ENCODE data around the gene RBM27. TPM values are rescaled to one million over a fixed set of nuclear protein-coding genes. Genes with fewer than 3 reads are reported as not detected.

RBM27 gene
- polyA plus RNA-seq, 1 of the 3 experiments (the other 2 are of a cell fraction) = 8.2 TPM

GRCh38 chr5:146165460-146165859 lies 37.9 kb upstream of the RBM27 start:
- no peak overlapping the region for H3K4me3 ChIP-seq (ENCODE audit: low read depth in 2 of 2, low read length in 1 of 2)
- POLR2A ChIA-PET = no interaction called here
- no peak overlapping the region for H3K27ac ChIP-seq (ENCODE audit: low read depth in 2 of 2, low read length in 1 of 2)
- peaks cover 67 to 86% of the 10 kb centered on the region in 2 experiments for H3K36me3 ChIP-seq (replicated peaks in 1 of 2; ENCODE audit: control insufficient read depth in 1 of 2, insufficient read depth in 2 of 2, low read length in 1 of 2)
- no peak for DNase-seq
- CTCF ChIA-PET = interaction anchor here (0.7 to 1.6 kb wide), 2 partner anchors 12 to 35 kb away, joined by 3 to 5 read pairs; no protein-coding TSS in a partner anchor
- no peak overlapping the region for H3K4me2 ChIP-seq
- peaks cover 23% of the 10 kb centered on the region for H3K79me2 ChIP-seq (ENCODE audit: insufficient read depth)
- H3K9ac ChIP-seq = no peak overlapping the region
- TF ChIP-seq PBX3 (IDR thresholded peaks at IDR 0.05) (no peak), CHD2 (IDR thresholded peaks at IDR 0.05; ENCODE audit: low read length, partially characterized antibody) (no peak), RCOR1 (IDR thresholded peaks at IDR 0.05; ENCODE audit: low read length) (no peak), MEF2A (IDR thresholded peaks at IDR 0.05; ENCODE audit: borderline replicate concordance, low read depth) (no peak), USF2 (IDR thresholded peaks at IDR 0.05; ENCODE audit: borderline replicate concordance, low read depth, low read length) (no peak), USF1 (IDR thresholded peaks at IDR 0.05; ENCODE audit: borderline replicate concordance, low read depth) (no peak), YY1 (IDR thresholded peaks at IDR 0.05; ENCODE audit: low read depth) (no peak), CTCF (IDR thresholded peaks at IDR 0.05) (no peak), SIN3A (IDR thresholded peaks at IDR 0.05; ENCODE audit: borderline replicate concordance, low read depth, low read length) (no peak), GABPA (IDR thresholded peaks at IDR 0.05; ENCODE audit: low read depth) (no peak), TCF12 (IDR thresholded peaks at IDR 0.05) (no peak)
- 55% methylated on average over 1 of the region's 1 CpG for WGBS (ENCODE audit: low lambda C conversion rate)
- no peaks in the 10 kb centered on the region for H3K9me3 ChIP-seq
- H3K27me3 ChIP-seq (ENCODE audit: insufficient read depth) = no peaks in the 10 kb centered on the region
- H4K20me1 ChIP-seq (ENCODE audit: insufficient read depth) = no peaks in the 10 kb centered on the region
- no peak overlapping the region for H2AFZ ChIP-seq (ENCODE audit: low read depth)
- H3K4me1 ChIP-seq (ENCODE audit: control insufficient read depth in 1 of 2, insufficient read depth in 2 of 2, low read depth in 1 of 2, low read length in 1 of 2) = no peaks in the 10 kb centered on the region
- H3K9me2 ChIP-seq = no peaks in the 10 kb centered on the region
- no peaks in the 10 kb centered on the region for H3F3A ChIP-seq (replicated peaks; ENCODE audit: insufficient read depth)

- no peak for TF ChIP-seq SMC3 (IDR thresholded peaks at IDR 0.05; ENCODE audit: low read depth, low read length)
- TF ChIP-seq GATA2 (CRISPR knock-in tag; IDR thresholded peaks at IDR 0.05) = no peak
- no peak for TF ChIP-seq YY1 (IDR thresholded peaks at IDR 0.05; ENCODE audit: low read depth)
- no peak for TF ChIP-seq FOXM1 (IDR thresholded peaks at IDR 0.05; ENCODE audit: low read depth)
- no peaks in the 10 kb centered on the region for H3K9me2 ChIP-seq
- DNase-seq = no peak
- no peak overlapping the region for H3K4me3 ChIP-seq (ENCODE audit: low read depth in 2 of 2, low read length in 1 of 2)
- no peak overlapping the region for H3K27ac ChIP-seq (ENCODE audit: low read depth in 2 of 2, low read length in 1 of 2)
- peaks cover 66 to 87% of the 10 kb centered on the region in 2 experiments for H3K36me3 ChIP-seq (replicated peaks in 1 of 2; ENCODE audit: control insufficient read depth in 1 of 2, insufficient read depth in 2 of 2, low read length in 1 of 2)
- ChIA-PET POLR2A (no interaction called here), CTCF (interaction anchor here (0.9 to 1.6 kb wide), 2 partner anchors 13 to 61 kb away, joined by 3 to 5 read pairs; no protein-coding TSS in a partner anchor)
- no peaks in the 10 kb centered on the region for H3F3A ChIP-seq (replicated peaks; ENCODE audit: insufficient read depth)
- no peak overlapping the region for H3K9ac ChIP-seq
- H2AFZ ChIP-seq (ENCODE audit: low read depth) = no peak overlapping the region
- H3K4me1 ChIP-seq (ENCODE audit: control insufficient read depth in 1 of 2, insufficient read depth in 2 of 2, low read depth in 1 of 2, low read length in 1 of 2) = no peaks in the 10 kb centered on the region
- H3K9me3 ChIP-seq = no peaks in the 10 kb centered on the region
- no peaks in the 10 kb centered on the region for H3K27me3 ChIP-seq (ENCODE audit: insufficient read depth)
- H4K20me1 ChIP-seq (ENCODE audit: insufficient read depth) = no peaks in the 10 kb centered on the region
- WGBS (ENCODE audit: low lambda C conversion rate) = 100% methylated on average over 1 of the region's 1 CpG
- no peak overlapping the region for H3K4me2 ChIP-seq
- peaks cover 28% of the 10 kb centered on the region for H3K79me2 ChIP-seq (ENCODE audit: insufficient read depth)
Observed at GRCh38 chr5:146165903-146166302, 37.5 kb upstream of the RBM27 start.
